GM18873 (cell line): ENCODE data around the gene PHLDA3.

Experiments
- ATAC-seq: cut with Tn5 transposase; IDR thresholded peaks from one replicate; pipeline ENCODE4 v1.9.1; 2021; ENCODE audit warnings: mild to moderate bottlenecking, moderate library complexity, moderate number of reproducible peaks; ENCODE audit not compliant: unreplicated experiment, low FRiP score

Gene PHLDA3

GRCh38 chr1:201468501-201468843 is 516 bp downstream of the PHLDA3 start:
- ATAC-seq, result peak; percentile 39

- ATAC-seq, result no peak
These were observed 2.5 kb downstream of the PHLDA3 start for GRCh38 chr1:201466492-201466891.

GRCh38 chr1:201465698-201466290 is 3.2 kb downstream of the PHLDA3 start:
- no peak for ATAC-seq

- ATAC-seq, result no peak
These were observed 5.9 kb downstream of the PHLDA3 start for GRCh38 chr1:201463071-201463552.

GRCh38 chr1:201461645-201462441 is 7.1 kb downstream of the PHLDA3 start:
- no peak for ATAC-seq

- no peak for ATAC-seq
These were observed 8.0 kb downstream of the PHLDA3 start for GRCh38 chr1:201460814-201461644.

- ATAC-seq, result no peak
These were observed 9.2 kb downstream of the PHLDA3 start for GRCh38 chr1:201459775-201460174.

- no peak for ATAC-seq
These were observed 9.9 kb downstream of the PHLDA3 start for GRCh38 chr1:201459052-201459451.

- no peak for ATAC-seq
These were observed 11.5 kb downstream of the PHLDA3 start for GRCh38 chr1:201457508-201457960.

GRCh38 chr1:201456499-201457309 is 12.3 kb downstream of the PHLDA3 start:
- ATAC-seq, result no peak

- no peak for ATAC-seq
These were observed 13.9 kb downstream of the PHLDA3 start for GRCh38 chr1:201455098-201455497.

- no peak for ATAC-seq
These were observed 14.4 kb downstream of the PHLDA3 start for GRCh38 chr1:201454608-201455007.

GRCh38 chr1:201452866-201453265 is 16.1 kb downstream of the PHLDA3 start:
- no peak for ATAC-seq

GRCh38 chr1:201450721-201451291 is 18.2 kb downstream of the PHLDA3 start:
- no peak for ATAC-seq

GRCh38 chr1:201448990-201449389 is 20.0 kb downstream of the PHLDA3 start:
- no peak for ATAC-seq

- no peak for ATAC-seq
These were observed 20.8 kb downstream of the PHLDA3 start for GRCh38 chr1:201447903-201448871.

- ATAC-seq, result no peak
These were observed 23.7 kb downstream of the PHLDA3 start for GRCh38 chr1:201445310-201445709.

- no peak for ATAC-seq
These were observed 24.2 kb downstream of the PHLDA3 start for GRCh38 chr1:201444792-201445191.

GRCh38 chr1:201443747-201444146 is 25.2 kb downstream of the PHLDA3 start:
- no peak for ATAC-seq
